Endothelial cell of umbilical vein (primary cell): ENCODE measurements around the gene OR51B2. TPM values are rescaled to one million over a fixed set of nuclear protein-coding genes. Genes with fewer than 3 reads are reported as not detected.

Source experiments
- BruUV-seq: library from RNA; stranded (reverse); fragments of 400-500 nt; replicated peaks from 2 replicates; lab custom pipeline; 2021; lab: Mats Ljungman, UMichigan
- CTCF ChIA-PET: fragments of 300-600, 350-600 bp; sonication (Branson Sonifier 250); formaldehyde crosslinking; loops from one replicate; lab custom pipeline; 2021; ENCODE audit warnings: antibody characterized with exemption, inconsistent platforms; lab: Charles Lee
- POLR2A ChIA-PET: fragments of 300-600, 350-600 bp; sonication (Branson Sonifier 250); formaldehyde crosslinking; loops from one replicate; lab custom pipeline; 2021; ENCODE audit warnings: antibody characterized with exemption, inconsistent platforms; lab: Charles Lee
- DNase-seq: peaks from one replicate; pipeline ENCODE4 v3.0.0-alpha.2; 2011; ENCODE audit warnings: low read depth, low spot score
- FAIRE-seq: peaks from 2 replicates; lab custom pipeline; 2011; peaks lifted over from hg19 to GRCh38; lab: Jason Lieb, UNC
- H2AFZ ChIP-seq: 2 replicates; pipeline ENCODE4 v1.6.0; 2012; ENCODE audit warnings: low read depth, low read length, control low read depth, inconsistent platforms
- H3K27ac ChIP-seq: 2 replicates; pipeline ENCODE4 v1.5.1; 2011; ENCODE audit warnings: low read depth, mild to moderate bottlenecking, control low read depth, low read length, moderate library complexity; ENCODE audit not compliant: insufficient read depth
- H3K27me3 ChIP-seq, 2 experiments: 2 replicates each; pipeline versions ENCODE4 v1.6.0 to v1.6.1; 2011; ENCODE audit warnings: low read length in 2 of 2, mixed read lengths in 1 of 2; ENCODE audit not compliant: control insufficient read depth in 2 of 2, insufficient read depth in 2 of 2
- H3K36me3 ChIP-seq, 2 experiments: 2 replicates in 1 of 2; 3 replicates in 1 of 2; pipeline ENCODE4 v1.5.1; 2011; ENCODE audit warnings: low read length in 2 of 2, mild to moderate bottlenecking in 1 of 2, moderate library complexity in 1 of 2; ENCODE audit not compliant: control insufficient read depth in 2 of 2, insufficient read depth in 2 of 2; ENCODE audit errors: extremely low read depth in 1 of 2
- H3K4me1 ChIP-seq: 3 replicates; pipeline ENCODE4 v1.5.1; 2011; ENCODE audit warnings: mild to moderate bottlenecking, low read length; ENCODE audit not compliant: control insufficient read depth, insufficient read depth; ENCODE audit errors: extremely low read depth
- H3K4me2 ChIP-seq: 2 replicates; pipeline ENCODE4 v1.6.1; 2011; ENCODE audit warnings: low read length, control low read depth, mixed read lengths; ENCODE audit not compliant: insufficient read depth
- H3K4me3 ChIP-seq, 3 experiments: fragments of 200-600 bp in 1 of 3; sonication (generic), shearing (Covaris generic) in 1 of 3; replicated peaks in 1 of 3; 2 replicates each; pipeline ENCODE4 v1.5.1; 2011 to 2016; ENCODE audit warnings: control low read depth in 3 of 3, low read length in 3 of 3, mild to moderate bottlenecking in 2 of 3, inconsistent platforms in 1 of 3, low read depth in 1 of 3, moderate library complexity in 1 of 3; ENCODE audit not compliant: insufficient read depth in 1 of 3
- H3K79me2 ChIP-seq: 2 replicates; pipeline ENCODE4 v1.6.0; 2012; ENCODE audit warnings: low read length, inconsistent platforms; ENCODE audit not compliant: control insufficient read depth, insufficient read depth
- H3K9ac ChIP-seq: replicated peaks from 2 replicates; pipeline ENCODE3; 2011; ENCODE audit warnings: low read length, control low read depth; ENCODE audit not compliant: insufficient read depth; ENCODE audit errors: extremely low read depth
- H3K9me1 ChIP-seq: replicated peaks from 3 replicates; pipeline ENCODE4 v1.6.0; 2011; ENCODE audit warnings: mild to moderate bottlenecking, low read length; ENCODE audit not compliant: control insufficient read depth, insufficient read depth; ENCODE audit errors: extremely low read depth
- H3K9me3 ChIP-seq: replicated peaks from 2 replicates; pipeline ENCODE4 v1.5.1; 2012; ENCODE audit warnings: low read length, inconsistent platforms; ENCODE audit not compliant: control insufficient read depth, insufficient read depth
- H4K20me1 ChIP-seq: replicated peaks from 2 replicates; pipeline ENCODE3; 2011; ENCODE audit warnings: mild to moderate bottlenecking, low read length; ENCODE audit not compliant: control insufficient read depth, insufficient read depth; ENCODE audit errors: extremely low read depth
- CTCF ChIP-seq, 2 donors: IDR thresholded peaks; 1 replicate in 1 of 2; 2 replicates in 1 of 2; pipeline ENCODE4 v1.5.1; 2011; ENCODE audit warnings: low read length in 2 of 2, mild to moderate bottlenecking in 2 of 2, moderate library complexity in 2 of 2, control low read depth in 1 of 2, inconsistent platforms in 1 of 2, low read depth in 1 of 2; ENCODE audit not compliant: insufficient read depth in 1 of 2; ENCODE audit errors: extremely low read depth in 1 of 2
- EZH2 ChIP-seq: IDR thresholded peaks from 2 replicates; pipeline ENCODE4 v1.6.1; 2012; ENCODE audit warnings: borderline replicate concordance, low read depth, mild to moderate bottlenecking, moderate library complexity, low read length, inconsistent platforms; ENCODE audit not compliant: severe bottlenecking
- FOS ChIP-seq: IDR thresholded peaks from 2 replicates; pipeline ENCODE4 v1.6.1; 2011; ENCODE audit warnings: mild to moderate bottlenecking, low read length, moderate library complexity, borderline replicate concordance; ENCODE audit not compliant: insufficient read depth
- GATA2 ChIP-seq: IDR thresholded peaks from 2 replicates; pipeline ENCODE4 v1.7.0; 2011; ENCODE audit warnings: low read depth, mild to moderate bottlenecking, moderate library complexity, mixed read lengths, low read length; ENCODE audit not compliant: insufficient read length, insufficient read depth
- JUN ChIP-seq: IDR thresholded peaks from 2 replicates; pipeline ENCODE4 v1.6.1; 2011; ENCODE audit warnings: borderline replicate concordance, low read depth; ENCODE audit not compliant: insufficient read length, insufficient read depth
- MYC ChIP-seq: IDR thresholded peaks from one replicate; pipeline ENCODE4 v1.6.1; 2011; ENCODE audit warnings: mild to moderate bottlenecking, low read depth, low read length
- POLR2A ChIP-seq: IDR thresholded peaks from 2 replicates; pipeline ENCODE4 v1.6.1; 2012; ENCODE audit warnings: low read depth, mild to moderate bottlenecking, control low read depth, low read length
- POLR2AphosphoS5 ChIP-seq: IDR thresholded peaks from 2 replicates; pipeline ENCODE4 v1.6.1; 2012; ENCODE audit warnings: low read depth, mild to moderate bottlenecking, control low read depth, low read length, moderate library complexity; ENCODE audit not compliant: insufficient read depth
- dilution Hi-C: fragments of 300-500 bp; cut with MboI; formaldehyde crosslinking; loops from one replicate; pipeline ENCODE4 v1.15.0; 2019; ENCODE audit warnings: low sequenced_read_pairs; ENCODE audit not compliant: extremely low pct_ligation_motif_present
- intact Hi-C: fragments of 100-400 bp; cut with micrococcal nuclease; formaldehyde crosslinking; loops from one replicate; pipeline ENCODE4 v1.10.0; 2022
- polyA plus RNA-seq, 4 experiments: library from polyadenylated mRNA; depleted of rRNA in 3 of 4; stranded (reverse) in 3 of 4; unstranded in 1 of 4; fragments of >200 nt; gene quantifications; 2 replicates each; pipeline versions ENCODE4 v1.2.1 to v1.2.3, GENCODE V29; 2011 to 2012; ENCODE audit warnings: missing spikeins in 1 of 4
- total RNA-seq: library from RNA; stranded (reverse); gene quantifications from 2 replicates; pipeline ENCODE4 v1.2.3, GENCODE V29; 2021
- TF ChIP-seq, protein P1 (sequence below): IDR thresholded peaks from 2 replicates; pipeline ENCODE4 v1.6.1; 2011; ENCODE audit not compliant: insufficient read depth, insufficient read length

Gene OR51B2
- total and polyA plus RNA-seq, 2 donors (not counting 3 experiments of a cell fraction or from before 2014, with no cell fraction given): not detected

DNA sequence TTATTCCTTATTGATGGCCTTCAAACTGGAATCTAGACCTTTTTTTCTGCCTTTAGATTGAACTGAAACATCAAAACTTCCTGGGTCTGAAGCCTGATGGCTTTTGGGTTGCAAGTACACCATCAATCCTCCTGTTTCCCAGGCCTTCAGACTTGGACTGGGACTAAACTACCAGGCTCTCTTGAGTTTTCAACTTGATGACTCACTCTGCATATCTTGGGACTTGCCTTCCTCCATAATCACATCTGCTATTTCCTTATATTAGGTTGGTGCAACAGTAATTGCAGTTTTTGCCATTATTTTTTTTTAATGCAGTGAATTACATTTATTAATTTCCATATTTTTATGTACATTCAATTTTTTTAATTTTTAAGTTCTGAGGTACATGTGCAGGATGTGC, 12.2 kb upstream of the OR51B2 start:
- DNase-seq: no peak

More for the DNA sequence above, 12.2 kb upstream of the OR51B2 start:
- Histone ChIP-seq H4K20me1 (no peaks in the 10 kb centered on the region), H2AFZ (no peak overlapping the region), H3K9me3 (no peaks in the 10 kb centered on the region), H3K36me3 (no peaks in the 10 kb centered on the region), H3K4me2 (no peak overlapping the region), H3K9ac (no peak overlapping the region), H3K27ac (no peak overlapping the region), H3K79me2 (no peaks in the 10 kb centered on the region), H3K27me3 (no peaks in the 10 kb centered on the region), H3K9me1 (no peaks in the 10 kb centered on the region), H3K4me3 (no peak overlapping the region), H3K4me1 (no peaks in the 10 kb centered on the region)
- BruUV-seq: no TSS peak
- dilution Hi-C loops: no loop called here
- POLR2A ChIA-PET: no interaction called here
- no peak for TF ChIP-seq POLR2AphosphoS5
- TF ChIP-seq JUN: peak; percentile 4
- no peak for TF ChIP-seq EZH2
- no peak for TF ChIP-seq POLR2A
- no peak for TF ChIP-seq MYC
- TF ChIP-seq CTCF (IDR thresholded peaks at IDR 0.05; ENCODE audit: extremely low read depth in 1 of 2, insufficient read depth in 1 of 2, low read depth in 1 of 2, low read length in 2 of 2): no peak
- no peak for TF ChIP-seq GATA2
- TF ChIP-seq, protein P1, sequence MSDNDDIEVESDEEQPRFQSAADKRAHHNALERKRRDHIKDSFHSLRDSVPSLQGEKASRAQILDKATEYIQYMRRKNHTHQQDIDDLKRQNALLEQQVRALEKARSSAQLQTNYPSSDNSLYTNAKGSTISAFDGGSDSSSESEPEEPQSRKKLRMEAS: no peak
- peak; percentile 52 for TF ChIP-seq FOS
- intact Hi-C loops: no loop called here
- no peak for FAIRE-seq
- CTCF ChIA-PET: no interaction called here
